GM19193 (cell line): ENCODE measurements around the gene TGIF2.
A peak's percentile ranks its signal among the peaks of the same experiment; 100 is the strongest.

Source experiments
- POLR2A ChIP-seq: IDR thresholded peaks from 4 replicates; pipeline ENCODE4 v1.6.1; 2011; ENCODE audit not compliant: insufficient read depth, insufficient read length; ENCODE audit errors: extremely low read depth

Gene TGIF2

GRCh38 chr20:36569847-36570429 lies 3.5 kb upstream of the TGIF2 start:
- TF ChIP-seq POLR2A = no peak

GRCh38 chr20:36571564-36572504 lies 1.6 kb upstream of the TGIF2 start:
- no peak for TF ChIP-seq POLR2A

GRCh38 chr20:36572701-36573102 lies 695 bp upstream of the TGIF2 start:
- no peak for TF ChIP-seq POLR2A

- peak; percentile 1 for TF ChIP-seq POLR2A
Observed at GRCh38 chr20:36573798-36574365, 485 bp downstream of the TGIF2 start.

GRCh38 chr20:36574366-36575135 lies 1.2 kb downstream of the TGIF2 start:
- no peak for TF ChIP-seq POLR2A

GRCh38 chr20:36576081-36576445 lies 2.7 kb downstream of the TGIF2 start:
- no peak for TF ChIP-seq POLR2A

GRCh38 chr20:36578356-36579041 lies 5.1 kb downstream of the TGIF2 start:
- TF ChIP-seq POLR2A = no peak

GRCh38 chr20:36579996-36580545 lies 6.7 kb downstream of the TGIF2 start:
- TF ChIP-seq POLR2A = no peak

- no peak for TF ChIP-seq POLR2A
Observed at GRCh38 chr20:36582322-36582721, 8.9 kb downstream of the TGIF2 start.

- TF ChIP-seq POLR2A = no peak
Observed at GRCh38 chr20:36582821-36583220, 9.4 kb downstream of the TGIF2 start.

GRCh38 chr20:36584018-36584481 lies 10.7 kb downstream of the TGIF2 start:
- TF ChIP-seq POLR2A = no peak

- TF ChIP-seq POLR2A = no peak
Observed at GRCh38 chr20:36585410-36586125, 12.2 kb downstream of the TGIF2 start.

- no peak for TF ChIP-seq POLR2A
Observed at GRCh38 chr20:36587388-36588070, 14.1 kb downstream of the TGIF2 start.
